ENCODE data around the gene HIPK3.
"Not testable (repeated sequence)": the region's sequence is repeated elsewhere in the genome, so short reads cannot be mapped to it uniquely, and the experiment has no call there.

HIPK3 gene

DNA sequence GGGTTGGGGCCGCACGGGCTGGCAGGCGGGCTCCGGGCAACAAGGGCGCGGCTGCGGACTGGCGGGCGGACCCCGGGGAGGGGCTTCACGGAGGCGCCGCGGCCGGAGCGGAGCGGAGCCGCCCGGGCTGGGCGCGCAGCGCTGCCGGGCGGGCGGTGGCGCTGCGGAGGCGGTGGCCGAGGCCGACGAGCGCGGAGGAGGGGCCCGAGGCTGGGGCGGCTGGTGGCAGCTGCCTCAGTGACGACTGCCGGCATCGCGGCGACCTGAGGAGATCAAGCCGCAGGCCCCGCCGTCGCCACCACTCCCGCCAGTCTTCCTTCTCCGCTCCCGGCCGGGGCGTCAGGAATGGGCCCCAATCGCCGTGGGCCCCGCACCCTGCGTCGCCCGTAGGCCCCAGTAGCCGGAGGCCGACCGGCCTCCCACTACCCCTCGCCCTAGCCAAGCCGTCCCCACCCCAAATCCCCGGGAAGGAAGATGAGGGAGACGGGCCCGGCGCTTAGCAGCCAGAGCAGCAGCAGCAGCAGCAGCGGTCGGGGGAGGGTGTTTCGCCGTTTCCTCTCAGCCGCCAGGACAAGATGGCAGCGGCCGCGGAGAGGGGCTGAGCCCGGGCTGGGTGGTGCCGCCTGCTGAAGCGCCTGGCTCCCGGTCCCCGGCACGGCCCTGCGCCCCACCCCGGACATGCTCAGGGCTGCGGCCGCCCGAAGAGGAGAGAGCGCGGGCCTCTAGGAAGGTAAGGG, at the start of gene HIPK3:
Gene HIPK3 (plus strand): TSS at position 222 of the 737 bp plus-strand sequence.
- peak; percentile 78 to 81 for DNase-seq

- DNase-seq: no peak
These were observed 49.7 kb upstream of the HIPK3 start for GRCh38 chr11:33207408-33207985.

DNA sequence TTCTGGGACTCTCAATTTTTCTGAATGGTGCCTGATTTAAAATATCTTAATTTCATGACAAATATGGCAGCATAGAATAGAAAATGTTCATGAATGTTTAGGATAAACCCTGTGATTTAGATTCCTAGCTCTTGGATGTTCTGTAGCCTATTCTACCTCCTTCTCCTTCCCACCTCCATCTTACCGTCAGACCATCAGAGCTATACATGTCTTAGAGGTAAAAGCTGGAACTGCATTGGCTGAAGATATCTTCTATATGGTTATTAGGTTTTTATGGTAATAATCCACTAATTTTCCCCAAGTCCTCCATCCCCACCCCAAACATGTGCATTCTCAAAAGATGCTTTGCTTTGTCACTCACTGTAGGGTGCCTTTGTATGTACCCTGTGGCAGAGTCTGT, 49.0 kb upstream of the HIPK3 start:
- no peak for DNase-seq

DNA sequence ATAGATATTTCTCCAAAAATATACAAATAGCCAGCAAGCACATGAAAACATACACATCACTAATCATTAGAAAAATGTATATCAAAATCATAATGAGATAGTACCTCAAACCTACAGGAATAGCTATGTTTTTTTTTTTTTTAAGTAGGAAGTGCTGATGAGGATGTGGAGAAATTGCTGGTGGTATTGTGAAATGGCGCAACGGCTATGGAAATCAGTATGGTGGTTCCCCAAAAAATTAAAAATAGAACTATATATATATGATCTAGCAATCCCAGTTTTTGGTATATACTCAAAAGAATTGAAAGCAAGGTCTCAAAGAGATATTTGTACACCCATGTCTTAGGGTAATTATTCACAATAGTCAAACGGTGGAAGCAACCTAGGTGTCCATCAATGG, 46.0 kb upstream of the HIPK3 start:
- peak in 1 of 2 donors; percentile 26 for DNase-seq

- no peak for DNase-seq
These were observed 45.6 kb upstream of the HIPK3 start for GRCh38 chr11:33211580-33211979.

- no peak for DNase-seq
These were observed 43.0 kb upstream of the HIPK3 start for GRCh38 chr11:33214187-33214586.

DNA sequence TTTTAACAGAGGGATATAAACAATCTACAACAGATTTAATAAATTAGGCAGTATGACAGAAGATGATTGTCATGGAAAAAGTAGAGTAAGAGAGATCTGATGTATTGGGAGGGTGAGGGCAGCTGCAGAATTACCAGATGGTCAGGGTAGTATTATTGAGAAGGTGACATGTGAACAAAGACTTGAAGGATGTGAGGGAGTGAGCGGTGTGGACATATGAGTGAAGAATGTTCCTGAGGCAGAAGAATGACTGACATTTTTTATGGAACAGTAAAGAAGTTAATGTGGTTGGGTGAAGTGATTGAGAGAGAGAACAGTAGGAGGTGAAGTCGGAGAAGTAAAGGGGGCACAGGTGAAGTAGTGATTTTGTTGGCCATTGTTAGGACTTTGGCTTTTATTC, 42.4 kb upstream of the HIPK3 start:
- no peak for DNase-seq

DNA sequence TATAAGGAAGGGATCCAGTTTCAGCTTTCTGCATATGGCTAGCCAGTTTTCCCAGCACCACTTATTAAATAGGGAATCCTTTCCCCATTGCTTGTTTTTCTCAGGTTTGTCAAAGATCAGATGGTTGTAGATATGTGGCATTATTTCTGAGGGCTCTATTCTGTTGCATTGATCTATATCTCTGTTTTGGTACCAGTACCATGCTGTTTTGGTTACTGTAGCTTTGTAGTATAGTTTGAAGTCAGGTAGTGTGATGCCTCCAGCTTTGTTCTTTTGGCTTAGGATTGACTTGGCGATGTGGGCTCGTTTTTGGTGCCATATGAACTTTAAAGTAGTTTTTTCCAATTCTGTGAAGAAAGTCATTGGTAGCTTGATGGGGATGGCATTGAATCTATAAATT, 40.5 kb upstream of the HIPK3 start:
- not testable (repeated sequence) for DNase-seq

DNA sequence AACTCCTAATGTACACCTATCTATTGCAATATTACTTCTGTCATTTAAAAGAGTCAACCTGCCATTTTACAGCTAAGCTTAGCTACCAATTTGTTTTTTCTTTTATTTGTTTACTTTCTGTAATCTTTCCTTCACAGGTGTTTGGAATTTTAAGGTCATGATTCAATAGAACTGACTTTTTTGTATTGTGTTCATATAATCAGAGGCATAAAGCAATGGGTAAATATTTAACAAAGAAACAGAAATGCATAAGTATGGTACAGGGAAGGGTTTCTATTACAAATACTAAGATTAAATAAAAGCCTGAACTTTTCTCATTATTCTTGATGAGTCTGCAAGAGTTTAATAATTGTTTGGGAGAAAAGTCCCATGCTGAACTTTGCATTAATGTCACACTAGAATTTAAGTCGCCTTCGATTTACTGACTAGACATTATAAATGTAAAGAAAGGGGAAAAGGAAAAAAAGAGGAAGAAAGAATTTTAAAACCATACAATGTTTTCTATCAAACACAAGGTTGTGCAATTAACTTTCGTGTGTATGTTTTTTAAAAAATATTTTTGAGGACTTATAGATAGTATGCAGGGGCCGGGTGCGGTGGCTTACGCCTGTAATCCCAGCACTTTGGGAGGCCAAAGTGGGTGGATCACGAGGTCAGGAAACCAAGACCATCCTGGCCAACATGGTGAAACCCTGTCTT, 35.0 kb upstream of the HIPK3 start:
- DNase-seq: no peak

DNA sequence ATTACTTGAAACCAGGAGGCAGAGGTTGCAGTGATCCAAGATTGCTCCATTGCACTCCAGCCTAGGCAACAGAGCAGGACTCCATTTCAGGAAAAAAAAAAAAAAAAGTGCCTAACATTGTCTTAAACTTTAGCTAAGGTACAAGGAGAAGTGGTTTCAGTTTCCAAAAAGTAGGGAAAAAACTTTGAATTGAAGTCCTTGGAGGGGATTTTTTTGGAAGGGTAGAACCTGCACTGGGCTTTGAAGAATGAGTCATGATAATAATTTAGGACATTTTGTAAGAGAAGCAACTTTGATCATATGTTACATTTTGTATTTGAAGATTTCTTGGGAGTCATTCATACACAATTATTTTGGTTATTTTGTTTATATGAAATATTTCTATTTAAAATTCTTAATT, 31.8 kb upstream of the HIPK3 start:
- no peak for DNase-seq

- DNase-seq: no peak
These were observed 29.5 kb upstream of the HIPK3 start for GRCh38 chr11:33227578-33228261.

GRCh38 chr11:33234397-33235190, 22.6 kb upstream of the HIPK3 start:
- DNase-seq: no peak

DNA sequence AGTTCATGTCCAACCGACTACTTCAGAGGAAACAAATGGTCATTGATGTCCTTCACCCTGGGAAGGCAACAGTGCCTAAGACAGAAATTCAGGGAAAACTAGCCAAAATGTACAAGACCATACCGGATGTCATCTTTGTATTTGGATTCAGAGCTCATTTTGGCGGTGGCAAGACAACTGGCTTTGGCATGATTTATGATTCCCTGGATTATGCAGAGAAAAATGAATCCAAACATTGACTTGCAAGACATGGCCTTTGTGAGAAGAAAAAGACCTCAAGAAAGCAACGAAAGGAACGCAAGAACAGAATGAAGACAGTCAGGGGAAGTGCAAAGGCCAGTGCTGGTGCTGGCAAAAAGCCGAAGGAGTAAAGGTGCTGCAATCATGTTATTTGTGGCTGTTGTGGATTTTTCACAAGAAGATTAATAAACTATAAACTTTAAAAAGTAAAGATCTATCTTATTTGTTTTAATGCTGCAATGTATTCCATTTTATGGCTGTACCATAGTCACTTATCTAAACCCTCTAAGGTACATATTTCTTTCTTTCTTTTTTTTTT, 20.1 kb upstream of the HIPK3 start:
- DNase-seq: no peak

GRCh38 chr11:33242575-33242974, 14.6 kb upstream of the HIPK3 start:
- no peak for DNase-seq

- not testable (repeated sequence) for DNase-seq
These were observed 13.5 kb upstream of the HIPK3 start for GRCh38 chr11:33243654-33244053.

DNA sequence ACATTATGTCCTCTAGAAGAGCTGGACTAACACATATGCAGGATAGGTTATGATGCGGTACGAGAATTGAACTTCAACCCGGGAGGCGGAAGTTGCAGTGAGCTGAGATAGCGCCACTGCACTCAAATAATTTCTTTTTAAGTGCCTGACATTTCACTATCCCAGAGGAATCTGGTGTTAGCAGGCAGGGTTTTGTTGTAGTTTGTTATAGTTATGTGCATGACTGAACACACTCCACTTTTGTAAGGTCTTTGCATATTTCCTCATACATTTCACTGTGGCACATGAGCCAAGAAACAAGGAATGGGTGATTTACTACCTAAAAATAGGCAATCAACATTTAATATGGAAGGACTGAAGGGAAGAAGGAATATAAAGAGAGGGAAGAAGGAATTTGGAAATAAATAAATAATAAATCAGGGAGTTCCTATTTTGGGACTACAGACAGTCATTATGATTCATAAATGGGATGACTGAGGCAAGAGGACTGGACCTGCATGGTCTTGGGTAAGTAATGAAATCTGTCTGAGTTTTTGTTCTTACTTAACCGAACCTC, 8.7 kb upstream of the HIPK3 start:
- no peak for DNase-seq

GRCh38 chr11:33256031-33256812, 959 bp upstream of the HIPK3 start:
- no peak for DNase-seq

DNA sequence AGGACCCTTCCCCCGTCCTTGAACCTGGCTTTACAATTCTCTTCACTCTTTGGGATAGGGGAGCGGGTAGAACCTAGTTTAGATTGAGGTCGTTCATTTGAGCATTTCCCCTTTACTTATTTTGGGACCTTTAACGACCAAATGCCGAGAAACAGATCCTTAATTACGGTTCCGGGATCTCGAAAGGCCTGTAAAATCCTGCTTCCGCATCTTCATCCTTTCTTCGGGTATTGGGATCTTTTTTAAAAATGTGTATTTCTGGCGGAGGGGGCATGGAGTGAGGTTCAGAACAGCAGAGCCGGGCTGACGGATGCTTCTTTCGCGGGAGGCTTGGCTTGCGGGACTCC, 395 bp upstream of the HIPK3 start:
- no peak for DNase-seq

DNA sequence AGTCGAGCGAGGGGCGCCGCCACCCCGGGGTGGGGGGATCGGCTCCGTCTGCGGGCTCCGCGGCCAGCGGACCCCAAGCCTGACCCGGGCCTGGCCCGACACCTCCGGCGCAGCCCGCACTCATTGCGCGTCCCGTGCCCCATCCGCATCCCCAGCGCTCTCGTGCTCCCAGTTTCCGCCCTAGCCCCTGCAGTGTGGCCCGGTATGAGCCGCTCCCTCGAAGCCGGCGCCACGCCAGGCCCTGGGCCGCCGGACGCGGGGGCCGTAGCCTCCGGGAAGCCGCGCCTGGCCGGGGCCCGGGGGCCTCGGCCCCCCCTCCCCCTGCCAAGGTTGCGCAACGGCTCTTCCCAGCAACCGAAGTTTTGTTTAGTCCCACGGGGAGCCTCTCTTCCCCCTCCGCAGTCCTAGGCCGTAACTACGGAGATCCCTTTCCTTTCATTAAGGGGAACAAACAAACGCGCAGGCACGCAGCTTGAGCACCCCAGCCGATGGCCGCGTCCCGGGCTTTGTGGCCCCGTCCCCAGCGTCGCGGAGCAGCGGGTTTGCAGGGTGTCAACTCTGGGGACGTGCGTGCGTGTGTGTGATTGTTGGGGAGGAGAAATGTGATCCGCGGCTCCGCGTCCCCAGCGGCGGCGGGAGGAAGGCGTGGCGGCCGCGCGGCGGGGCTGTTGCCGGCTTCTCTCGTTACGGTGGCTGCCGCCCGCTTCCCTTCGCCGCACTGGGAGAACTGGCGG, 883 bp downstream of the HIPK3 start:
- peak; percentile 71 to 77 for DNase-seq

- no peak for DNase-seq
These were observed 1.5 kb downstream of the HIPK3 start for GRCh38 chr11:33258631-33259205.
